Keratinocyte (primary cell): Measurements from ENCODE around the gene CDIP1. TPM values are rescaled to one million over a fixed set of nuclear protein-coding genes. Genes with fewer than 3 reads are reported as not detected.

Source experiments
- DNase-seq: peaks from one replicate; pipeline ENCODE4 v3.0.0-alpha.2; 2011; ENCODE audit warnings: low read depth, missing footprints, low spot score
- FAIRE-seq: peaks from 2 replicates; lab custom pipeline; 2011; peaks lifted over from hg19 to GRCh38; lab: Jason Lieb, UNC
- H2AFZ ChIP-seq: 2 replicates; pipeline ENCODE4 v1.6.0; 2012; ENCODE audit warnings: low read length, control low read depth, inconsistent platforms; ENCODE audit not compliant: control insufficient read depth
- H3K27ac ChIP-seq: 2 replicates; pipeline ENCODE4 v1.5.1; 2011; ENCODE audit warnings: low read length; ENCODE audit not compliant: control insufficient read depth, insufficient read depth
- H3K27me3 ChIP-seq: 3 replicates; pipeline ENCODE4 v1.6.0; 2011; ENCODE audit warnings: low read length; ENCODE audit not compliant: control insufficient read depth, insufficient read depth; ENCODE audit errors: extremely low read depth
- H3K36me3 ChIP-seq, 2 experiments: 2 replicates in 1 of 2; 3 replicates in 1 of 2; pipeline ENCODE4 v1.5.1; 2011; ENCODE audit warnings: low read length in 2 of 2, mild to moderate bottlenecking in 1 of 2; ENCODE audit not compliant: control insufficient read depth in 2 of 2, insufficient read depth in 2 of 2; ENCODE audit errors: extremely low read depth in 1 of 2
- H3K4me1 ChIP-seq: 3 replicates; pipeline ENCODE4 v1.5.1; 2011; ENCODE audit warnings: low read length; ENCODE audit not compliant: control insufficient read depth, insufficient read depth; ENCODE audit errors: extremely low read depth
- H3K4me2 ChIP-seq: 3 replicates; pipeline ENCODE4 v1.6.0; 2011; ENCODE audit warnings: low read depth, low read length; ENCODE audit not compliant: control insufficient read depth, insufficient read depth; ENCODE audit errors: extremely low read depth
- H3K4me3 ChIP-seq, 3 experiments: fragments of 200-600 bp in 1 of 3; sonication (generic) in 1 of 3; 2 replicates in 2 of 3; 3 replicates in 1 of 3; pipeline ENCODE4 v1.5.1; 2011 to 2016; ENCODE audit warnings: low read length in 3 of 3, mild to moderate bottlenecking in 3 of 3, control low read depth in 2 of 3, inconsistent platforms in 1 of 3, low read depth in 1 of 3, mixed read lengths in 1 of 3, mixed run types in 1 of 3, moderate library complexity in 1 of 3; ENCODE audit not compliant: control insufficient read depth in 2 of 3, insufficient read depth in 2 of 3; ENCODE audit errors: extremely low read depth in 1 of 3
- H3K79me2 ChIP-seq: 2 replicates; pipeline ENCODE4 v1.6.0; 2012; ENCODE audit warnings: low read length; ENCODE audit not compliant: control insufficient read depth, insufficient read depth
- H3K9ac ChIP-seq: 3 replicates; pipeline ENCODE4 v1.6.0; 2011; ENCODE audit warnings: low read length; ENCODE audit not compliant: control insufficient read depth, insufficient read depth; ENCODE audit errors: extremely low read depth
- H3K9me1 ChIP-seq: 3 replicates; pipeline ENCODE4 v1.6.0; 2011; ENCODE audit warnings: low read length; ENCODE audit not compliant: control insufficient read depth, insufficient read depth; ENCODE audit errors: extremely low read depth
- H3K9me3 ChIP-seq: 2 replicates; pipeline ENCODE4 v1.5.1; 2012; ENCODE audit warnings: low read depth, low read length; ENCODE audit not compliant: control insufficient read depth
- H4K20me1 ChIP-seq: 3 replicates; pipeline ENCODE4 v1.6.0; 2011; ENCODE audit warnings: low read length; ENCODE audit not compliant: control insufficient read depth, insufficient read depth; ENCODE audit errors: extremely low read depth
- EZH2 ChIP-seq: IDR thresholded peaks from one replicate; pipeline ENCODE4 v1.6.1; 2012; ENCODE audit warnings: inconsistent platforms, mild to moderate bottlenecking, low read length, moderate library complexity
- dilution Hi-C: fragments of 300-500 bp; cut with MboI; formaldehyde crosslinking; loops from one replicate; pipeline ENCODE4 v1.7.0; 2020; ENCODE audit warnings: low sequenced_read_pairs; ENCODE audit not compliant: extremely low pct_ligation_motif_present
- polyA plus RNA-seq, 5 experiments: library from polyadenylated mRNA; depleted of rRNA in 3 of 5; stranded (reverse) in 3 of 5; stranded (forward) in 1 of 5; unstranded in 1 of 5; fragments of >200 nt; gene quantifications; 1 replicate in 1 of 5; 2 replicates in 3 of 5; 3 replicates in 1 of 5; pipeline versions ENCODE4 v1.2.1 to v1.2.3, GENCODE V29; 2011 to 2012; ENCODE audit warnings: missing spikeins in 2 of 5, low read depth in 1 of 5, low replicate concordance in 1 of 5
- TF ChIP-seq, protein P1 (sequence below), 3 experiments: IDR thresholded peaks in 1 of 3; conservative IDR thresholded peaks in 1 of 3; optimal IDR thresholded peaks in 1 of 3; 2 replicates in 2 of 3; 3 replicates in 1 of 3; pipeline versions ENCODE3 to v1.5.1; 2011; ENCODE audit warnings: low read length in 3 of 3, mild to moderate bottlenecking in 3 of 3, moderate library complexity in 2 of 3, control low read depth in 1 of 3, inconsistent platforms in 1 of 3; ENCODE audit not compliant: insufficient read depth in 2 of 3; ENCODE audit errors: extremely low read depth in 1 of 3

Gene CDIP1
- polyA plus RNA-seq, 1 donor (not counting 4 experiments of a cell fraction or from before 2014, with no cell fraction given): 19.8 TPM

DNA sequence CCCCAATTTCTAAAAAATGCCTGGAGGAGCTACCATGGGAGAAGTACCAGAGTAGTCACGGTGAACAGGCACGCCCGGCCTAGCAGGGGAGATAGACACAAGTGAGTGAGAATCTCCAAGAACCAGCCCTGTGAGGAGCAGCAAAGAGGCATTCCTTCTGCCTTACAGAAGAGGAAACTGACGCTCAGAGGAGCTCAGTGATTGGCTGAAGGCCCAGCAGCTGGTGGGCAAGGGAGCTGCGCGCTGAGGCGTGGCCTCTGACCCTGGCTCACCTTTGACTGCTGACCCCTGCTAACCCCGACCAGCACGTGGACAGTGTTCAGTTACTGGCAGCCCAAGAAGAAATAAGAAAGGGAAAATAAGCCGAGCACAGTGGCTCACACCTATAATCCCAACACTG, 19.4 kb upstream of the CDIP1 start:
- no peak for FAIRE-seq
- Histone ChIP-seq H3K4me2 (no peak overlapping the region), H3K79me2 (no peaks in the 10 kb centered on the region), H3K9me1 (no peaks in the 10 kb centered on the region), H3K36me3 (no peaks in the 10 kb centered on the region), H3K4me1 (no peaks in the 10 kb centered on the region), H3K9me3 (no peaks in the 10 kb centered on the region), H3K27ac (no peak overlapping the region), H2AFZ (no peak overlapping the region), H3K9ac (no peak overlapping the region), H3K4me3 (no peak overlapping the region), H4K20me1 (no peaks in the 10 kb centered on the region), H3K27me3 (no peaks in the 10 kb centered on the region)
- DNase-seq: no peak
- dilution Hi-C loops: no loop called here
- TF ChIP-seq, protein P1, sequence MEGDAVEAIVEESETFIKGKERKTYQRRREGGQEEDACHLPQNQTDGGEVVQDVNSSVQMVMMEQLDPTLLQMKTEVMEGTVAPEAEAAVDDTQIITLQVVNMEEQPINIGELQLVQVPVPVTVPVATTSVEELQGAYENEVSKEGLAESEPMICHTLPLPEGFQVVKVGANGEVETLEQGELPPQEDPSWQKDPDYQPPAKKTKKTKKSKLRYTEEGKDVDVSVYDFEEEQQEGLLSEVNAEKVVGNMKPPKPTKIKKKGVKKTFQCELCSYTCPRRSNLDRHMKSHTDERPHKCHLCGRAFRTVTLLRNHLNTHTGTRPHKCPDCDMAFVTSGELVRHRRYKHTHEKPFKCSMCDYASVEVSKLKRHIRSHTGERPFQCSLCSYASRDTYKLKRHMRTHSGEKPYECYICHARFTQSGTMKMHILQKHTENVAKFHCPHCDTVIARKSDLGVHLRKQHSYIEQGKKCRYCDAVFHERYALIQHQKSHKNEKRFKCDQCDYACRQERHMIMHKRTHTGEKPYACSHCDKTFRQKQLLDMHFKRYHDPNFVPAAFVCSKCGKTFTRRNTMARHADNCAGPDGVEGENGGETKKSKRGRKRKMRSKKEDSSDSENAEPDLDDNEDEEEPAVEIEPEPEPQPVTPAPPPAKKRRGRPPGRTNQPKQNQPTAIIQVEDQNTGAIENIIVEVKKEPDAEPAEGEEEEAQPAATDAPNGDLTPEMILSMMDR (optimal IDR thresholded peaks at IDR 0.05 in 1 of 3, IDR thresholded peaks at IDR 0.05 in 1 of 3, conservative IDR thresholded peaks at IDR 0.05 in 1 of 3; ENCODE audit: extremely low read depth in 1 of 3, insufficient read depth in 2 of 3, low read length in 3 of 3): no peak
- no peak for TF ChIP-seq EZH2

GRCh38 chr16:4556580-4556979, 18.0 kb upstream of the CDIP1 start:
- TF ChIP-seq, protein P1 (optimal IDR thresholded peaks at IDR 0.05 in 1 of 3, IDR thresholded peaks at IDR 0.05 in 1 of 3, conservative IDR thresholded peaks at IDR 0.05 in 1 of 3; ENCODE audit: extremely low read depth in 1 of 3, insufficient read depth in 2 of 3, low read length in 3 of 3): no peak
- no peak for TF ChIP-seq EZH2

More at GRCh38 chr16:4556580-4556979, 18.0 kb upstream of the CDIP1 start:
- Histone ChIP-seq H3K4me3 (no peak overlapping the region), H3K4me2 (no peak overlapping the region), H3K36me3 (no peaks in the 10 kb centered on the region), H3K27me3 (no peaks in the 10 kb centered on the region), H3K79me2 (no peaks in the 10 kb centered on the region), H3K4me1 (no peaks in the 10 kb centered on the region), H3K9me1 (no peaks in the 10 kb centered on the region), H3K9ac (no peak overlapping the region), H3K9me3 (no peaks in the 10 kb centered on the region), H3K27ac (no peak overlapping the region), H4K20me1 (no peaks in the 10 kb centered on the region), H2AFZ (no peak overlapping the region)
- dilution Hi-C loops: no loop called here
- FAIRE-seq (no peak), DNase-seq (no peak)
